GM19023 (cell line): ENCODE measurements around the gene RABAC1.
"Not testable (repeated sequence)": the region's sequence is repeated elsewhere in the genome, so short reads cannot be mapped to it uniquely, and the experiment has no call there.

Experiments
- ATAC-seq: cut with Tn5 transposase; IDR thresholded peaks from one replicate; pipeline ENCODE4 v1.9.1; 2021; ENCODE audit warnings: mild to moderate bottlenecking, moderate library complexity; ENCODE audit not compliant: unreplicated experiment

Gene RABAC1

DNA sequence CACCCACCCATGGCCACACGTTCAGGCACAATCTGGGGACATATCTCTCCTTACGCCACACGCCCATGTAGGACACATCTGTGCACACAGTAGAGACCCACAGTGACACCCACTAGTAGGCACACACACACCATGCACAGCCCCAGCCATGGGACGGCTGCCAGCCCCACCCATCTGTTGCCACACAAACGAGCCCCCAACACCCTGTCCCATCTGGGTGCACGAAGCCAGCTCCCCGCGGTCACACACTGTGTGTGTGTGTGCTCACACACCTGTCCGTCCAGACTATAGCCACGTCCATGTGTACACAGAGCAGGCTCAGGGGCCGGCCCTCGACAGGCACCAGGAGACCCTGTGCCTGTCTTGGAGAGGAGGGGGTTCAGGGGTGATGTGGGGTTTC, 41.4 kb downstream of the RABAC1 start:
- no peak for ATAC-seq

DNA sequence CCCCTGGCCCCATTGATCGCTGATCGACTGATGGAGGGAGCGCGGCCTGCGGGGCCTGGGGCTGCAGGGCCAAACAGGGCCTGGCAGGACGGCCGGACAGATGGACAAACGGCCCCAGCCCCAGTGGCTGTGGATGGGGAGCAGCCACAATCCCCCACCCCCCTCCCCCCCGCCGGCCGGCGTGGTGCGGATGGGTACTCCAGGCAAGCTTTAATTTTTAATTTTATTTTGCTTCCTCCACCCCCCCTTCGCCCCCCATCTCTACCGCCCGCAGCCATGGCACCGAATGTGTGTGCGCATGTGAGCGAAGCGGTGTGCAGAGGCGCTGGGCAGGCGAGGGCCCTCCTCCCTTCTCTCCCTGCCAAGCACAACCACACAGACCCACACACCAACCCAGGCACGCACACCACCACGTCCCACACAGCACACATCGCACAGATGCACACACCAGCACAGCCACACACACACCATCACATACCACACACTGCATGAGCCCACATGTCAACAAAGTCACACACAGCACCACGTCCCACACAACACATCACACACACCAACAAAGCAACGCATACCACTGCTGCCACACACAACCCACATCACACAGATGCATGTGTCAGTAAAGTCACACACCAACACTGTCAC, 43.2 kb downstream of the RABAC1 start:
- ATAC-seq, result no peak

DNA sequence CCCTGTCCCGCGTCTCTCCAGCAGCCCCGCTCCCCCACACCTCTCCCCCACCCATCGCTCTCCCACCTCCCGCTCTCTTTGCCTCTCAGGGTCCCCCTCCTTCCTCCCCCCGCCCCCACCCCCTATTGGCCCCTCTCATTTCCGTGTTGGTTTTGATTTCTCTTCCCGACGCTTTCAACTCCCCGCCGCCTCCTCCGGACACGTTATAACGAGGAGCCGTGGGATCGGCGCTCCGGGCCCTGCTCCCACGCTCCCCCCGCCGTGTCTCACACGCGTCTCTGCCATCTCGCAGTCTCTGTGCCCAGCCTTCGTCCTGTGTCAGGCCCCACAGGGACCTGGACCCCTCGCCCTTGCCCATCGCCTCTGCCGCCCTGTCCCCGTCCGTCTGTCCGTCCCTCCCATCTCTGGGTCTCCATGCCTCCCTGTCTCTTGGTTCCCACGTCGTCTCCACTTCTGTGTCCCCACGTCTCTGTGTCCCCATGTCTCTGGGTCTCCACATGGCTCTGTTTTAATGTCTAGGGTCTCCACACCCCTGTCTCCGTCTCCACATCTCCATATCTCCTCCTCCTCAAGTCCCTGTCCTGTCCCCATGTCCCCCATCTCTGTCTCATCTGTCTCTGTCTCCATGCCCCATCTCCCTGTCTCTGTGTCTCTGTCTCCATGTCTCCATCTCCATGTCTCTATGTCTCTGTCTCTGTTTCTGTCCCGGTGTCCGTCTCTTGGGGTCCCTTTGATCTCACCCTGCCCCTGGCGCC, 43.9 kb downstream of the RABAC1 start:
- no peak for ATAC-seq

DNA sequence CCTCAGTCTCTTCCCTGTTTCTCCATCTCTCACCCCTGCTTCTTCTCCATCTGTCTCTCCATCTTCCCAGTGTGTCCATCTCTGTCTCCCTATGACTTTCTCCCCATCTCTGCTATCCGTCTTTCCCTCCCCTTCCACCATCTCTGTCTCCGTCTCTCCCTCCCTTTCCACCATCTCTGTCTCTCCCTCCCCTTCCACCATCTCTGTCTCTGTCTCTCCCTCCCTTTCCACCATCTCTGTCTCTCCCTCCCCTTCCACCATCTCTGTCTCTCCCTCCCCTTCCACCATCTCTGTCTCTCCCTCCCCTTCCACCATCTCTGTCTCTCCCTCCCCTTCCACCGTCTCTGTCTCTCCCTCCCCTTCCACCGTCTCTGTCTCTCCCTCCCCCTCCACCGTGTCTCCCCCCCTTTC, 44.7 kb downstream of the RABAC1 start:
- ATAC-seq, result not testable (repeated sequence)

DNA sequence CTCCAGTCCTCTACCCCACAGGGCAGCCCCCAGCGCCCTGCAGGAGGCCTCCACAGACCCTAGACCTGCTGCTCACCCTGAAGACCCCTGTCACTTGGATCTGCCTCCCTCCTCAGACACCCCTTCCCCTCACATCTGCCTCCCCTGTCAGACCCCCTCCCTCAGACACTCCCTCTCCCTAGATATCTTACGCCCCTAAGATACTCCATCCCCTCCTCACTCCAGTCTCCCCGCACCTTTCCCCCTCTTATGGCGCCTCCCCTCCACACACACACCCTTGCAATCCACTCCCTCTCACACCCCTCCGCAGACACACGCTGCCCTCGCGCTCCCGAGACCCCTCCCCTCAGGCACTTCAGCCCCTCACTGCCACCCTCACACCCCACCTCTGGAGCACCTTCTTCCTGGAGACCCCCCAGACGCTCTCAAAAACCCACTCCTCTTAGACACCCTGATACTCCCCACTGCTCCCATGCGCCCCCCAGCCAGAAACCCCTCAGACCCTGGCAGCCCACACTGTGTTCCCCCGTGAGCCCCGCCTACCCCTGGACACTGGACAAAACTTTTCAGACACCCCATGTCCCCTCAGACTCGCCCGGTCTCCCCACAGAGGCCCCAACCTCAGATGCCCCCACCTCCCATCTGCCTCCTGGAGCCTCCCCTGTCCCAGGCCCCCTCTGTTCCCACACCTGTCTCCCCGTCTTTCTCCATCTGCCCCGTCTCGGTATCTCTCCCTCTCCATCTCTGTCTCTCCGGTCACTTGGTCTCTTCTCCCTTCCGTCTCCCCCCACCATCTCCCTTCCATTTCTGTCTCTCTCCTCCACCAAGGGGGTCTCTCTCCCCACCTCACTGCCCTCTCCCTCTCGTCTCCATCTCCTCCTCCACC, 45.3 kb downstream of the RABAC1 start:
- ATAC-seq, result no peak

DNA sequence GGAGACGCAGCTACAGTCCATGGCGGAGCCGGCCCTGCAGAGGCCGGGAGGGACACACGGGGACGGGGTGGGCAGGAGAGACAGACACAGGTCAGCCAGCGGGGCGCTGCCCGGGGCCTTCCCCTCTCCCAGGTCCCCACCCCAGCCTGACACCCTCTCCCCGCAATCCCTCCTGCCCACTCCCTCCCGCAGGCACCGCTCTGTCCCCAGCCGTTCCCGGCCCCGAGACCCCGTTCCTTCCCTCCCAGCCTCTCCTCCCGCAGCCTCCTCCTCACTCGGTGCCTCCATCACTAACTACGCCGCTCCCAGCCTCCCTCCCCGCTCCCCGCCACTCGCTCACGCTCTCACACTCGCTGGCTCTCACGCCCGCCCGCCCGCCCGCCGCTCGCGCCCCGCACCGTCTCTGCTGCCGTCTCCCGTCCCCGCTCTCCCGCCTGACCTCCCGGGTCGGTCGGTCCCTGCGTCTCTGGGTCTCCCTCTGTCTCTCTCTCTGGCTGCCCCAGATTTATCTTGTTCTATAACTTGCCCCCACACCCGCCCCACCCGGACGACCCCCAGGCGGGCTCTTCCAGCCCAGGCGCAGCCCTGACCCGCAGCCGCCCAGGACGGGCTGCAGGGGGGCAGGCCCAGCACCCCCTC, 46.1 kb downstream of the RABAC1 start:
- no peak for ATAC-seq

DNA sequence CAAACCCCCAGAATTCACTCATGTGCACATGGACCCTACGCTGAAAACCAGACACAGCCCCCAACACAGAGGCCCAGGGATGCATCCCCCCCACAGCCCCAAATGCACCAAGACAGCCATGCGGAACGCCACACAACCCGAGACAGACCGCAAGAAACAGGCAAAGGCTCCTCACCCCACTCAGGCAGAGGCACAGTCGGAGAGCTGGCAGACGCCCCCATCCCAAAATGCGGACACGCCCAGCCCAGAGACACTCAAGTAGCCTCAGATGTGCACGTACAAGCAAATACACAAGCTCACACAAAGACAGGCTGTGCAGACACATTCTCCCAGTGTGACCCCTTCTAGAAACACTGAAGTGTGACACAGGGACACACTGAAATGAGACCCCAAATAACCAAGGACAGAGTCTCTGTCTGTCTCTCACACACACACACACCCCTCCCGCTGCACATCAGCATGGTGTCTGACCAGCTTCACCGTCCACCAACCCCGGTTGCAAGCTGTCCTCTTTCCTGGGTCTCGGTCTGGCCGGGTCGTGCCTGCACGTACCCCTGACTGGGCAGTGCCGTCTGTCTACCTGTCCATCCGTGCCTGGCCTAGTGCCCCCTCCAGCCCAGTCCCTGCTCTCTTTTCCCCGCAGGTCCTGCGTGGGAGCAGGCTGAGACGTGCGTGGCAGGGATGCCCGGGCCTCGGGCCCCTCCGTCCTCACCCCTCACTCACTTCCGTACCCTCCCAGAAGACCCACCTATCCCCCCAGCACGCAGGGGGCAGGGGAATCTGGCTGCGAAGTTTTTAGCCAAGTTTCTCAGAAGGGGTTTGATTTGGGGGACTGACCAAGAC, 47.0 kb downstream of the RABAC1 start:
- no peak for ATAC-seq

DNA sequence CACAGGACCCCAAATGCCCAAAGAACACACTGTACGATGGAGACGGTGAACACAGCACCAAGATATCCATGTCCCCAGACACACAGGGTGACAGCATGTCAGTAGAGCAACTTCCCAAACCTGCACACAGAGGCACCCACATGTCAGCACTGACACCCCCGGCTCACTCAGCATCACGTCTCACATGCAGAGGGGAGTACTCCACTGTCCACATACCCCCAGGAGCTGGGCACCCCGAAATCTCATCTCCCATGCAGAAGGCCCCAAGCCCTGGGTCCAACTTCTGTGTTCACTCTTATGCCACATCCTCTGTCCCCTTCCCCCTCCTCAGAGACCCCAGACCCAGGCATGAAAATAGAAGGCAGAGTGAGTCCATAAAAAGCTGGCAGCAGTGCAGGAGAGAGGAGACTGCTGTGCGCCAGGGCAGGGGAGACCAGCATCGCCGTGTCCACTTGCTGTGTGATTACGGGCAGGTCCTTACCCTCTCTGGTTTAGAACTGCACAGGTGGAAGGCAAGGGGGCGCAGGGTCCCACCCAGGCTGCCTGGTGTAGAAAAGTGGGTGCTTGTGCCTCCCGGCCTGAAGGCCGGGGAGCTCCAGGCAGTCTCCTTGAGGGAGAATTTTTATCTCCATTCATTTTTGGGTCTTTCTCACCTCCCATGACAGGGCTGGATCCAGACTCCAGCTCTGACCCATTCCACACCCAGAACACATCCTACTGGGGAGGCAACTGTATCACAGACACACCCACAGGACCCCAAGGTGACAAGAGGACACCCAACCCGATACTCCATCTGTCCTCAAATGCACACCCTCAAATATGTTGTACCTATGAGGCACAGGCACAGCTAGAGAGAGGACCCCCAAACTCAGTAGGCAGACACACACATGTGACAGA, 47.9 kb downstream of the RABAC1 start:
- ATAC-seq, result no peak

DNA sequence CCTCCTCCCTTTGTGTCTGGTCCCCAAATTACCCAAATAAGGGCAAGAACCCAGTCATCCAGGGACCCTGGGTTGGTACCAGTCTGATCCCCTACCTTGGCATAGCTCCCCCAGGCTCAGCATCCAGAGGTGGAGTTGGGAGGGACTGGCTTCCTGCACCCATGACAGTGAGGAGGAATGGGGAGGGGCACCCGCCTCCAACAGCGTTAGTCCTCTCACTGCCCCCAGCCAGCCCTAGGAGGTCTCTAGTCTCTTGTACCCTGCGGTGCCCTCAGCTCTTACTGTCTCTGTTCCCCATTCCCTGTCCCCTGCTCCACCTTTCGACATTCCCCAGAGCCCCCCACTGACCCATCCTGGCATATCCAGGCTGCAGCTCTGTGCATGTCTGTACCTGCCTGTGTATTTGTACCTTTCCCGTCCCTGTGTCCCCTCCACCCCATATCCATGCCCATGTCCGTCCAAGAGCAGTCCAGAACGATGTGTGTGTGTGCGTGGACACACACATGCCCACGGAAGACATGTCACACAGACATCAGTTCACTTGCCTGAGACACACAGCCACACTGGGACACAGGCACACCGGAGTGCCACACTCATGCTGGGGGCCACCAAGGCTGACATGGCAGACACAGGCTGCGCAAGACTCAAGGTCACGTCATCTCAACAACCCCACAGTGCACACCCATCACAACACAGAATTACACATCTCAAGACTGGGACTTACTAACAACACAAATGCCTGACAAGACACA, 48.7 kb downstream of the RABAC1 start:
- no peak for ATAC-seq

DNA sequence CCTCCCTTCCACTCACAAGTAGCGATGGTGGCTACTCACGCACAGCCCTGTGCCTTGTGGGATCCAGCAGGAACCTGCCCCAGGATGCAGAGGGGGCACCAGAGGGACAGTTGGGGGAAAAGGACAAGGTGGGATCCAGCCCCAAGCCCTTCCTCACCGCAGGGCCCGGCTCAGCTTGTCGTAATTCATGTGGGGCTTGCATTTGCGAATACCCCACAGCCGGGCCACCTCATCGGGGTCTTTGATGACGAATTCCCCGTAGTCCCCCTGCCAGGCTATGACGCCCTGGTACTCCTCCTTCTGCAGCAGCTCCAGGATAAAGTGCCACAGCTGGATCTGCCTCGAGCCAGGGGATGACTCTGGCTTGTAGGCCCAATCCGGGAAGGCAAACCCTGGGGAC, 49.4 kb downstream of the RABAC1 start:
- no peak for ATAC-seq

DNA sequence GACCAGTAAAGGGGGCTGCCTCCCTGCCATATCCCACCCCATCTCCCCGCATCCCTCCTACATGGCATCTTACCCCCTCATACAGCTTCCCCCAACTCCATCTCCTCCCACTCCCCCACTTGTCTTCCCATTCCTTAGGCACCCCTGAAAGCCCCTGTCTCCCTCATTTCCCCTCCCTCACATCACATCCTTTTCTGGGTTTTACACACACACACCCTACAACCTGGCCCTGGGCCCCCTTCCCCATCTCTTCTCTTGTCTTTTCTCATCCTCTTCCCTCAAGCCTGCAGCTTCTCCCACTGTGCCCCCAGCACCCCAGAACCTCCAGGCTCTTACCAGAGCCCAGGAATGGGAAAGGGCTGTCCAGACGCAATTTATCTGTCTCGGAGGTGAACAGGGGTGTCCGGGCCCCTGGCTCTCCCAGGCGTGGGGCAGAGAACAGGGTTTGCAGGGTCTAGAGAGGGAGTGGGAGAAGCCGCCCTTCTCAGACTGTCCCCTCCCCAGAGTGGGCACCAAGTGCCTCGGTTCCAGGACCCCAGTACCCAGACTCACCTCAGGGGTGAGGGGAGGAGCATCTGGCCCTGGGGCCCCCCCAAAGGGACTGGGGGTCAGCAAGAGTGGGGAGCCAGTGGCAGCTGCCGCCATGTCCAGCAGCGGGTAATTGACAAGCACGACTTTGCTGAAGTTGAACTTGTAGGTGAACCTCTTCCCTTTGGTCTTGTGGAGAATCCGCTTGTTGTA, 50.2 kb downstream of the RABAC1 start:
- no peak for ATAC-seq

DNA sequence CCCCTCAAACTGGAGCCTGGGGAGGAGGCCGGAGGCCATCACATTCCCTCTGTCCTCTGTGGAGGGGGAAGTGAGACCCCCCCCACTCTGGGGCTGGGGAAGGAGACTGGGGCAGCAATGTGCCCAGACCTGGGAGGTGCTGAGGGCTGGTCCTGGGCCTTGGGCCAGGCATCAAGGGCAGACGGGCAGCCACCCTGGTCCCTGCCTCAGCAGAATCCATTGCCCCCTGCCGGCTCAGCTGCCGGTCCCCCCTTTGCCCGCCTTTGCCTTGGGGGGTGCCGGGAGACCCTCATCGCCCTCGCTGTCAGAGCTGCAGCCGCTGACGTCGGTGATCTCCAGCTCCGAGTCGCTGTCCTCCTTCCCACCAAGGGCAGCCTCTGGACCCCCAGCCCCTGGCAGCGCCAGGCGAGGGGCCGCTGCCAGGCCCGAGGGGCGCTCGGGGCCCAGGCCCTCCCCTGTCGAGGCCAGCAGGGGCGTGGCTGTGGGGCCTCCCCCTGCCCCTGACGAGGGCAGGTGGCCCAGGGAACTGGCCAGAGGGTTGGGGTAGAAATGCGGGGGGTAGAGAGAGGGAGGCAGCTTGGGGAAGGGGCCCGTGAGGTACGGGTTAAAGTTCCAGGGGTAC, 51.0 kb downstream of the RABAC1 start:
- no peak for ATAC-seq

DNA sequence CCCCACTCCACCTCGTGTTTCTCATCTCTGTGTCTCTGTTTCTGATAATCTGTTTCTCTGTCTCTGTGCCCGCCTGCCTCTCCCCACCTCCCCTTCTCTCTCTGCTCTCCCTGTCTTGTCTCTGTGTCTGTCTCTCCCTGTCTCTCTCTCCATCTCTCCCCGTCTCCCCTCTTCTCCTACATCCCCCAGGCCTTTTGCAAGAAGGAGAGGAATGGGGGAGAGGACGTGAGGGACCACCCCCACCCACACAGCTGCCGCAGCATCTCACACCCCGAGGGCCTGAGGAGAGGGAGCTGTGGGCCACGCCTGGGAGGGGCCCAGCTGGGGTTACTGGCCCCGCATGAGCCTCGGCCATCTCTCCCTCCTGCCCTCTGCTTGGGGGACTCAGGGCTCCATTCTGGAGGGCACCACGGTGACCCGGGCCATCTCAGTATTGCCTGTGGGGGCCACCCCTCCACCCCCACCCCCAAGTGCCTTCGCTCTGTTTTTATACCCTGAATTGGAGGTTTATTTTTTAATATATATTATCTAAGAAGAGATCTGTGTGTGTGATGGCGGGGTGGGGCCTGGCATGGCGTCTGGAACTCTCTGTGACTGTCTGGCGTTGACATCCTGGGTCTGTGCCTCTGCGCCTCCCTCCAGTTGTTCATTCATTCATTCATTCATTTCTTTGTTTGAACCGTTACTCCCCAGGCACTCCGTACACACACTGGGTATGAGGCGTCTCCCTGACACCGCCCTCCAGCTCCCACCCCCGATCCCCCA, 52.0 kb downstream of the RABAC1 start:
- ATAC-seq, result no peak
